ENCODE results near the gene UBALD1.
"Not testable (repeated sequence)": the region's sequence is repeated elsewhere in the genome, so short reads cannot be mapped to it uniquely, and the experiment has no call there.

UBALD1 gene

GRCh38 chr16:4597174-4597573 lies 17.5 kb downstream of the UBALD1 start:
- DNase-seq (ENCODE audit: low read depth) = no peak

GRCh38 chr16:4594433-4595410 lies 20.0 kb downstream of the UBALD1 start:
- no peak for DNase-seq (ENCODE audit: low read depth)

GRCh38 chr16:4593086-4593485 lies 21.6 kb downstream of the UBALD1 start:
- DNase-seq (ENCODE audit: low read depth) = no peak

- no peak for DNase-seq (ENCODE audit: low read depth)
Observed at GRCh38 chr16:4591706-4592470, 22.8 kb downstream of the UBALD1 start.

GRCh38 chr16:4591191-4591590 lies 23.5 kb downstream of the UBALD1 start:
- no peak for DNase-seq (ENCODE audit: low read depth)

- DNase-seq (ENCODE audit: low read depth) = no peak
Observed at GRCh38 chr16:4588961-4589360, 25.7 kb downstream of the UBALD1 start.

- DNase-seq (ENCODE audit: low read depth) = no peak
Observed at GRCh38 chr16:4588386-4588785, 26.3 kb downstream of the UBALD1 start.

GRCh38 chr16:4586291-4586690 lies 28.4 kb downstream of the UBALD1 start:
- DNase-seq (ENCODE audit: low read depth) = no peak

- no peak for DNase-seq (ENCODE audit: low read depth)
Observed at GRCh38 chr16:4583906-4584305, 30.8 kb downstream of the UBALD1 start.

- no peak for DNase-seq (ENCODE audit: low read depth)
Observed at GRCh38 chr16:4580250-4580649, 34.4 kb downstream of the UBALD1 start.

GRCh38 chr16:4578961-4579530 lies 35.6 kb downstream of the UBALD1 start:
- DNase-seq (ENCODE audit: low read depth) = no peak

GRCh38 chr16:4576008-4576407 lies 38.7 kb downstream of the UBALD1 start:
- no peak for DNase-seq (ENCODE audit: low read depth)

GRCh38 chr16:4574919-4575705 lies 39.6 kb downstream of the UBALD1 start:
- DNase-seq (ENCODE audit: low read depth) = no peak

GRCh38 chr16:4573926-4574325 lies 40.8 kb downstream of the UBALD1 start:
- DNase-seq (ENCODE audit: low read depth) = not testable (repeated sequence)

GRCh38 chr16:4572715-4573114 lies 42.0 kb downstream of the UBALD1 start:
- DNase-seq (ENCODE audit: low read depth) = no peak

- DNase-seq (ENCODE audit: low read depth) = no peak
Observed at GRCh38 chr16:4570688-4571321, 43.9 kb downstream of the UBALD1 start.

GRCh38 chr16:4570086-4570485 lies 44.6 kb downstream of the UBALD1 start:
- DNase-seq (ENCODE audit: low read depth) = no peak

- no peak for DNase-seq (ENCODE audit: low read depth)
Observed at GRCh38 chr16:4566144-4566543, 48.5 kb downstream of the UBALD1 start.

- DNase-seq (ENCODE audit: low read depth) = no peak
Observed at GRCh38 chr16:4564661-4565267, 49.9 kb downstream of the UBALD1 start.

- no peak for DNase-seq (ENCODE audit: low read depth)
Observed at GRCh38 chr16:4561596-4561995, 53.1 kb downstream of the UBALD1 start.

Measured in stimulated activated CD8-positive, alpha-beta memory T cell treated with anti-CD3 and anti-CD28 coated beads, Interleukin-15, amount 100 ng/mL, for 24 hours (primary cell).